GM12873 (cell line): ENCODE results near the gene RPL38.

ENCODE experiments used
- CTCF ChIP-seq: IDR thresholded peaks from 2 replicates; pipeline ENCODE4 v1.5.1; 2012; ENCODE audit warnings: low read depth, mild to moderate bottlenecking, moderate library complexity, low read length, control low read depth; ENCODE audit not compliant: insufficient read depth; ENCODE audit errors: missing control alignments

Gene RPL38

GRCh38 chr17:74185571-74186185 lies 17.8 kb upstream of the RPL38 start:
- no peak for TF ChIP-seq CTCF

GRCh38 chr17:74186498-74186897 lies 17.0 kb upstream of the RPL38 start:
- no peak for TF ChIP-seq CTCF

GRCh38 chr17:74187761-74188160 lies 15.7 kb upstream of the RPL38 start:
- TF ChIP-seq CTCF, result no peak

GRCh38 chr17:74190154-74190553 lies 13.3 kb upstream of the RPL38 start:
- TF ChIP-seq CTCF, result no peak

GRCh38 chr17:74190807-74191406 lies 12.6 kb upstream of the RPL38 start:
- no peak for TF ChIP-seq CTCF

- no peak for TF ChIP-seq CTCF
Measured at GRCh38 chr17:74192950-74193781, 10.3 kb upstream of the RPL38 start.

- TF ChIP-seq CTCF, result no peak
Measured at GRCh38 chr17:74194682-74195081, 8.8 kb upstream of the RPL38 start.
